SIG-M5 treated with dmso at 0.1 percent for 504 hours (cell line): Measurements from ENCODE around the gene TMEM179.

Experiments used
- DNase-seq: peaks from one replicate; lab custom pipeline; 2025; ENCODE audit not compliant: unreplicated experiment; lab: John Stamatoyannopoulos, UW

TMEM179 gene

DNA sequence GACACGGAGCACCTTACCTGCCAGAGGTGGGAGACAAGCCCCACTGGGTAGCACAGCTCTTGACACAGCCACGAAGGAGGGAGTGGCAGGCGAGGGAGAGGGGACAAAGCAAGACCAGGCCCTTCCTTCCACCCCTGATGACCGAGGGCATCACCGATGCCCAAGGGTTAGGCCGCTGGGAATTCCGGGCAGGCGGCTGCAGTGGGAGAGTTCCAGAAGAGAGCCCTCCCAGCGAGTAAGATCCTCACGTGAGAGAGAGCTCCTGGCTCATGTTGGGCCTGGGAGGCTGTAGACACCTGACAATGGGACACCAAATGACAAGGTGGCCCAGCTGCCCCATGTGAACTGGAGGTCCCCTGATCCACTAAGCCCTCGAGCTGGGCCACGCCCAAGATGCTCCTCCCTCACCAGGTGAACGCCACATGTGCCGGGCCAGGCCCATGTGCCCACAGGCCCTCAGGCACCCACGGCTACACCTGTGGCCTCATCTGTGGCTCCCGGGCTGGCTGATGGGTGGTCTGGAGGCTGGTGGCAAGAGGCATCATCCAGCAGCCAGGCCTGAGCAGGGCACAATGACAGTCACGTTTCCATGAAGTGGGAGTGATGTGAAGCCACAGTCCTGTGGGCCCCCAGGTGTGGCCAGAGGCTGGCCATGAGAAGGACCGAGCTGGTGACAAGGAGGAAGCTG, 57.1 kb downstream of the TMEM179 start:
- no peak for DNase-seq

- no peak for DNase-seq
Observed at GRCh38 chr14:104546591-104547309, 57.8 kb downstream of the TMEM179 start.

GRCh38 chr14:104545942-104546501, 58.5 kb downstream of the TMEM179 start:
- no peak for DNase-seq

DNA sequence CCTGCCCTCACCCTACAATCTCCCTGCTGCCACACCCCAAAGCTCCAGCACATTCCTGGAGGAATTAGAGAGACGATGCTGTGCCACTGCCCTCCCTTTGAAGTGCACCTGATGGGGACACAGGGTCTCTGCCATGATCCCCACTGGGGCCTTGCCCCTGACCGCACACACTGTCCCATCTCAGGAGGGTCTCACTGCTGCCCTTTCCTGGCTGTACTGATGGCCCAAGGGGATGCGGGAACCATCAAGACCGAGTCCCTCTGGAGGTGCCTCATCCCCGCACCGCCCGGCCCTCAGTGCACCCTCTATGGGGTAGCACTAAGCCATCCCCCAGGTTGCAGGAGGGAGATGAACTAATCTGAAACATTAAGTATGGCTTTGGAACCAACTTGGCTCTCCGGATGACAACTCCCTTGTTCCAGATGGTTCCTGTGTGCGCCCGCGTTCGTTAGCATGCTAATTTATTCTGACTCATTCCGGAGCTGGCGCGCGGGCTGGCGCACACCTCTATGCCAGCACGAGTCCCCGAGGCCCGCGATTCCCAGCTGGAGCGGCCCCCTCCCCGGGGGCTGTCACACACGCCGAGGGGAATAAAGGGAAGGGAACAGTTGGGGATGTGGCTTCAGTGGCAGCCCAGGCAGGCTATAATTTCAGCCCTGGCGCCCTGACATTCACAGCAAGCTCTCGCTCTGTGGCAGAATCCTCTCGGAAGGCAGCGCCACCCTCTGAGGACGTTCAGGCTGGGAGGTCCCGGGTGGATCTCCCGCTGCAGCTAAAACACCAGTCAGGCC, 59.2 kb downstream of the TMEM179 start:
- DNase-seq = no peak

DNA sequence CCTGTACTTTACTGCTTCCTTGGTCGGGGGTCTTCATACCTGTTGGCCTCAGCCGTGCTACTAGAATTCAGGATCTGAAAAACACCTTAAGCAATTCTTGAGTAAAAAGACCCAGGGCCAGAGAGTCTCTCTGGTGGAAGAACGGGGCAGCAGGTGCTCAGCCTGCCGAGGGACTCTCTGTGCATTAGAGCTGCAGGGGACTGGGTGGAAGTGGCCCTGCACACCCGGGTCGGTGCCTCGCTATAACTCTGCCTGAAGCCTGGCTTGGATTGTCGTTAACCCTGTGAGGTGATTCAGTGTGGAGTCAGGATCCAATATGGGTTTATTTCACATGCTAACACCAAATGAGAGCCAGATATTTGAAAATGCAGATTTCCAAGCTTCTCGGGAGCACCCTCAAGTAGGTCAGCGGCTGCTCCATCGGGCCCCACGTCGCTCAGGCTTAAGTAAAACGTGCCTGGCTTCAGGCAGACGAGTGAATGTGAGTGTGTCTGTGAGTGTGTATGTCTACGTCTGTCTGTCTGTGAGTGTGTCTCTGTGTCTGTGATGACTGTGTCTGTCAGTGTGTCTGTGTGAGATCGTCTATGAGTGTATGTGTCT, 60.1 kb downstream of the TMEM179 start:
- DNase-seq = no peak

GRCh38 chr14:104542871-104543830, 61.4 kb downstream of the TMEM179 start:
- no peak for DNase-seq

GRCh38 chr14:104541905-104542465, 62.6 kb downstream of the TMEM179 start:
- DNase-seq = no peak
